ENCODE results near the gene CRIM1.
A peak's percentile ranks its signal among the peaks of the same experiment; 100 is the strongest.

Gene CRIM1

GRCh38 chr2:36482576-36483214 is 127.1 kb downstream of the CRIM1 start:
- no peak for DNase-seq (ENCODE audit: low spot score)

- DNase-seq (ENCODE audit: low spot score), result no peak
Observed at GRCh38 chr2:36483290-36483689, 127.7 kb downstream of the CRIM1 start.

- no peak for DNase-seq (ENCODE audit: low spot score)
Observed at GRCh38 chr2:36484454-36484853, 128.9 kb downstream of the CRIM1 start.

GRCh38 chr2:36485521-36485920 is 129.9 kb downstream of the CRIM1 start:
- DNase-seq (ENCODE audit: low spot score), result peak; percentile 57

GRCh38 chr2:36486521-36487044 is 131.0 kb downstream of the CRIM1 start:
- peak; percentile 51 for DNase-seq (ENCODE audit: low spot score)

GRCh38 chr2:36487947-36488346 is 132.4 kb downstream of the CRIM1 start:
- DNase-seq (ENCODE audit: low spot score), result no peak

- DNase-seq (ENCODE audit: low spot score), result peak; percentile 64
Observed at GRCh38 chr2:36489281-36489680, 133.7 kb downstream of the CRIM1 start.

GRCh38 chr2:36490749-36491148 is 135.2 kb downstream of the CRIM1 start:
- no peak for DNase-seq (ENCODE audit: low spot score)

- DNase-seq (ENCODE audit: low spot score), result no peak
Observed at GRCh38 chr2:36492216-36492945, 136.8 kb downstream of the CRIM1 start.

GRCh38 chr2:36493306-36493705 is 137.7 kb downstream of the CRIM1 start:
- DNase-seq (ENCODE audit: low spot score), result no peak

GRCh38 chr2:36497570-36498163 is 142.1 kb downstream of the CRIM1 start:
- no peak for DNase-seq (ENCODE audit: low spot score)

- DNase-seq (ENCODE audit: low spot score), result no peak
Observed at GRCh38 chr2:36499128-36499820, 143.7 kb downstream of the CRIM1 start.

- DNase-seq (ENCODE audit: low spot score), result no peak
Observed at GRCh38 chr2:36500072-36500471, 144.5 kb downstream of the CRIM1 start.

- no peak for DNase-seq (ENCODE audit: low spot score)
Observed at GRCh38 chr2:36502081-36502480, 146.5 kb downstream of the CRIM1 start.

- peak; percentile 57 for DNase-seq (ENCODE audit: low spot score)
Observed at GRCh38 chr2:36507408-36507812, 151.8 kb downstream of the CRIM1 start.

- DNase-seq (ENCODE audit: low spot score), result no peak
Observed at GRCh38 chr2:36509075-36509474, 153.5 kb downstream of the CRIM1 start.

- no peak for DNase-seq (ENCODE audit: low spot score)
Observed at GRCh38 chr2:36511858-36512603, 156.5 kb downstream of the CRIM1 start.

GRCh38 chr2:36512705-36513104 is 157.1 kb downstream of the CRIM1 start:
- no peak for DNase-seq (ENCODE audit: low spot score)

GRCh38 chr2:36513661-36514060 is 158.1 kb downstream of the CRIM1 start:
- no peak for DNase-seq (ENCODE audit: low spot score)

GRCh38 chr2:36515538-36515937 is 160.0 kb downstream of the CRIM1 start:
- no peak for DNase-seq (ENCODE audit: low spot score)

- no peak for DNase-seq (ENCODE audit: low spot score)
Observed at GRCh38 chr2:36516136-36516870, 160.7 kb downstream of the CRIM1 start.
